GM11168 (cell line): ENCODE data around the gene FMNL3.
"Not testable (repeated sequence)": the region's sequence is repeated elsewhere in the genome, so short reads cannot be mapped to it uniquely, and the experiment has no call there.

Source experiments
- in situ Hi-C: fragments of 300-500 bp; cut with MboI; formaldehyde crosslinking; loops from one replicate; pipeline ENCODE4 v1.12.0; 2022; ENCODE audit warnings: low sequenced_read_pairs; ENCODE audit not compliant: unreplicated experiment

FMNL3 gene

DNA sequence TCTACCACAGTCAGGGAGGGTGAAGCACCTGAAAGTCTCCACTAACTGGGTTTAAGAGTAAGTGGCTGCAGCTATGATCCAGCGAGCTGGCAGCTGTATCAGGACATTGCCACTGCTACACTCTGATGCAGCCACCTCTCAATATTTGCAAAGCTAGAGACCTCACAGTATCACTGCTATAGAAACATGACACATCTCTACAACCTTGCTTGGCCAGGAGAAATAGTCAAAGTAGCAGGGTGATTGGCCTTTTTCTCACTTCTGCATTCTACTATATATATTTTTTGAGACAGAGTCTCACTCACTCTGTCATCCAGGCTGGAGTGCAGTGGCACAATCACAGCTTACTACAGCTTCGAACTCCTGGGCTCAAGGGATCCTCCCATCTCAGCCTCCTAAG lies 9.3 kb upstream of the FMNL3 start:
- in situ Hi-C loops: no loop called here

- in situ Hi-C loops: not testable (repeated sequence)
Observed at GRCh38 chr12:49713952-49714351, 6.7 kb upstream of the FMNL3 start.

DNA sequence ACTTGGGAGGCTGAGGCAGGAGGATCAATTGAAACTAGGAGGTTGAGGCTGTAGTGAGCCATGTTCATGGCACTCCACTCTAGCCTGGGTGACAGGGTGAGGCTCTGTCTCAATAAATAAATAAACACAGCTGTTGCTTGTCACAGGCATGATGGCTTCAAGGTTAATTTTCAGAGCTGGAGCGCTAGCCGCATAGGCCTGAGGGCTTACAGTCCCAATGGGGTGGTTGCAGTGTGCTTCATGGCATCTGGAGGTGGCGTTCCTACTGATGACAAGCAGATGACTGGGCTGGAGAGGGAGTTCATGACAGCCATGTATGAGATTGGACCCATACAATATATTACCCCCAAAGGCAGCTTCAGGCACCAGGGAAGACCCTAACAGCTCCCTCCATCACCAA lies 1.6 kb upstream of the FMNL3 start:
- in situ Hi-C loops: loop anchor here (5.0 kb wide), 1 partner anchor 67 kb away; no protein-coding TSS in a partner anchor

- in situ Hi-C loops: loop anchor here (5.0 kb wide), 1 partner anchor 65 kb away; no protein-coding TSS in a partner anchor
Observed at GRCh38 chr12:49707812-49708147, 575 bp upstream of the FMNL3 start.

DNA sequence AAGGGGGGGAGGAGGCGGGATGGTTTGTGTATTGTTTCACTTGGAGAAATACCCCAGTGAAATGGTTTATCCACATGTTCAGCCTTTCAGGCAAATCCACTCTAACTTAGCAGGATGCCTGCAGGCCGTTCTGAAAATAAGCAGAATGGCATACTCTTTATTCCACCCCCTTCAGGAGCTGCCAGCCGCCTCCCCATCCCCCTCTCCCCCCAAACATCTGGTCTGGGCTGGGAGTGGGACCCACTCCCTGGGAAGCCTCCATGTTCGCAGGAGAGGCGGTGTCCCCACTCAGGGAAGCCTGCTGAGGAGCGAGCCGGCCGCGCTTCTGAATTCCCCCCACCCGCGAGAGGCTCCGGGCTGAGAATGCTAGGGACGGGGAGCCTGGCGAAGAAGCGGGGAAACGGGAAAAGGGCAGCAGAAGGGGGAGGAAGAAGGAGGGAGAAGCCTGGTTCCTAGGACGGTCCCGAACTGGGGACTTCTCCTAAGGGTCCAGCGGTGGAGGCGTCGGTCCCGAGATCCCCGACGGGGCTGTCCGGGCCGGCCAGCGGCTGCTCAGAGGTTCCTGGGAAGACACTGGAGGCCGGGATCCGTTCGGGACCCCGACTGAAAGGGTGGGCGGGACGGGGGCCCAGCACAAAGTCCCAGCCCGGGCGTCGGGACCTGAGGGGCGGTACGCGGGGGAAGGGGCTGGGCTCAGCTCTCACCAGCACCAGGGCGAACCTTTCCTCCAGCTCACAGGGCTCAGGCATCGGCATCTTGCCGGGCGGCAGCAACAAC lies 666 bp downstream of the FMNL3 start:
- in situ Hi-C loops: loop anchor here (5.0 kb wide), 1 partner anchor 64 kb away; no protein-coding TSS in a partner anchor

DNA sequence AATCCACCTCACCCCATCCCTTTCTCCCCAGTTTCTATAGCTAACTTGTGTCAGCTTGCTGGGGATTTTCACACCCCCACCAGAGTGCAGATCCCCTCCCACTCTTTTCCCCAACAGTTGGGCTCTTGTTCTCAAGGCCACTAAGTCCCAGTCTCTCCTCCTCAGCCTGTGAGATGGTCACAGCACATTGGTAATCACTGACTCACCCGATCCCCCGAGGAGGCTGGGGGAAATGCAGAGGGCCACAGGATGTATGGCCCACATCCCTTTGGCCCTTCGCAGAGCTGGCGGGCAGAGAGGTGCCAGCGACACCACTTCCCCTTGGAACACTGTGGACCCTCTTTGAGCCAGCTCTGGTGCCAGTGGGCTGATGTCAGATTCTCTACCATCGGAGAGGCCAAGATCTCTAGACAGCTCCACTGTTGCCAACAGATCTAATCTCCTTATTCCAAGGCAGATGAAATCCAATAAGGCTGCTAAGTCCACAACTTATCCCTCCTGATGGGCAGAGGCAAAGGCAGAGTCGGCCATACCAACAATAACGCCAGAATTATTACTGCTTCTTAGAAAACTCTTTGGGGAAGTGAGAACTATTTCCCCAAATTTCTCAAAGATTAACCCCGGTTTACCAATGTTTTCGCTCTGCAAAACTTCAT lies 1.6 kb downstream of the FMNL3 start:
- in situ Hi-C loops: loop anchor here (5.0 kb wide), 1 partner anchor 63 kb away; no protein-coding TSS in a partner anchor

- in situ Hi-C loops: no loop called here
Observed at GRCh38 chr12:49703647-49704137, 3.5 kb downstream of the FMNL3 start.

- in situ Hi-C loops: no loop called here
Observed at GRCh38 chr12:49702676-49703215, 4.5 kb downstream of the FMNL3 start.

DNA sequence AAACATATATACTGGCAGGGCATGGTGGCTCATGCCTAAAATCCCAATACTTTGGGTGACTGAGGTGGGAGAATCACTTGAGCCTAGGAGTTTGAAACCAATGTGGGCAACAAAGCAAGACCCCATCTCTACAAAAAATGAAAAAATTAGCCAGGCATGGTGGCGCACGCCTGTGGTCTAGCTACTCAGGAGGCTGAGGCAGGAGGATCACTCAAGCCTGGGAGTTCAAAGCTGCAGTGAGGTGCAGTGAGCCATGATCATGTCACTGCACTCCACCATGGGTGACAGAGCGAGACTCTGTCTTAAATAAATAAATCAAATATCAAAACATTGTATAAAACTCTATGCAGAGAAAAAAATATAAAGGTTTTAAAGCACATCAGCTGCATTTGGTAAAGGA lies 5.2 kb downstream of the FMNL3 start:
- in situ Hi-C loops: no loop called here

- in situ Hi-C loops: no loop called here
Observed at GRCh38 chr12:49698619-49699545, 8.3 kb downstream of the FMNL3 start.

GRCh38 chr12:49697808-49698207 lies 9.4 kb downstream of the FMNL3 start:
- in situ Hi-C loops: no loop called here

DNA sequence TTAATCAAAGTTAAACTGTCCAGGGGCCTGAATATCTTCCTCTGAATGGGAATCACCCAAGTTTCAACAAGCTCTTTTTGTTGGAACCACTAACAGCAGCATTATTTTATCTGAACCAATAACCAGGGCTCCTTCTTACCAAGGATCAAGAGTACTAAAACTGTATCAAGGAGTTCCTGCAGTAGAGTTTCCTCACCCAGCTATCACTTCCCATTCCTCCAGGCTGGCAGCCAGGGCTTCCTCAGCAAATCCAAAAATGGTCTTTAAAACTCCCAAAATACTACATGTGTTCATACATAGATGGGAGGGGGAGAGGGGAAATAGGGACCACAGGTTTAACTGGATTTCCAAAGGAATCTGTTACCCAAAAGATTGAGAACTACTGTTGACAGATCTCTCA lies 10.5 kb downstream of the FMNL3 start:
- in situ Hi-C loops: no loop called here

GRCh38 chr12:49693931-49694444 lies 13.2 kb downstream of the FMNL3 start:
- in situ Hi-C loops: no loop called here

- in situ Hi-C loops: no loop called here
Observed at GRCh38 chr12:49692851-49693250, 14.4 kb downstream of the FMNL3 start.

- in situ Hi-C loops: no loop called here
Observed at GRCh38 chr12:49689785-49690184, 17.4 kb downstream of the FMNL3 start.

DNA sequence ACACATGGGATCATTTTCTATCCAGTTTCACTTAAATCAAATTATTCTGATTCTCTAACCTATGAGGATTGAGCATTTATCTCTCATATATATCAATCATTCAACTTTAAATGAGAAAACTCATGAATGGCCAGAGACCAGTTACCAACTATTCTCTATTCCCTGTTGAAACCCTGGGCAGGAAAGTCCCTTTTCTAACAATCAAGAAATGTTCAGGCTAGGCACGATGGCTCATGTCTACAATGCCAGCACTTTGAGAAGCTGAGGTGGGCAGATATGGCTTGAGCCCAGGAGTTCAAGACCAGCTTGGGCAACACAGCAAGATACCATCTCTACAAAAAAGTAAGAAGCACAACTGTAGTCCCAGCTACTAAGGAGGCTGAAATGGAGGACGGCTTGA lies 18.0 kb downstream of the FMNL3 start:
- in situ Hi-C loops: no loop called here

GRCh38 chr12:49687941-49688340 lies 19.3 kb downstream of the FMNL3 start:
- in situ Hi-C loops: no loop called here

- in situ Hi-C loops: no loop called here
Observed at GRCh38 chr12:49684310-49684854, 22.8 kb downstream of the FMNL3 start.

DNA sequence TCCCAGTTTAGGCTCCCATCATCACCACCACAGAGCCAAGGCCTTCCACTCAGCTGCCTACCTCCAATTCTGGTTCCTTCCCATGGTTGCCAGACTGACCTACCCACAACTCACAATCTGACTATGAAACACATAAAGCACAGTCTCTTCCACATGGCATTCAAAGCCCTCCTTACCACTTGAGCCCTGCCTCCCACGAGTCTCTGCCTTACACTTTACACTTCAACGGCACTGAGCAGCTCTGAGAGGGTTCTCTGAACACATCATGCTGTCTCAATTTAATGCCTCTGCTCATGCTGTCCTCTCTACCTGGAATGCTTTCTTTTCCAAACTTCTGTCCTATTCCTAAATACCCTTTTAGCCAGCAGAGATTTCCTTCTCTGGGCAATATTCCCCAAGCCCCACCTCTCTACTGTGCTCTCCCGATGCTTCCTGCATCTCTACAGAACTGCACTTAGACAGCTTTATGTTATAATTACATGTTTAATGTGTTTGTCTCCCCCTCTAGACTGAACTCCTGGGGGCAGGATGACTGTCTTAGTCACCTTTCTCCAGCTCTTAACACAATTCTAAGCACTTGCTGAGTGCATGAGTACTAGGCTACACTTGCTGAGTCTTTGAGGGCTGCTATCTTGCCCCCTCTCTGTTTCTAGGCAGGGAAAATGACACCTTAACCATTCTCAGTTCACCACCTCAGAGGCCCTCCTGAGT lies 23.5 kb downstream of the FMNL3 start:
- in situ Hi-C loops: no loop called here
